SIG-M5 (cell line): ENCODE results near the gene SLC34A1.
"Not testable (repeated sequence)": the region's sequence is repeated elsewhere in the genome, so short reads cannot be mapped to it uniquely, and the experiment has no call there.

Experiments used
- DNase-seq: peaks from one replicate; lab custom pipeline; 2025; lab: John Stamatoyannopoulos, UW

The SLC34A1 gene

GRCh38 chr5:177410575-177410974 is 26.3 kb downstream of the SLC34A1 start:
- no peak for DNase-seq

- no peak for DNase-seq
These were observed 28.5 kb downstream of the SLC34A1 start for GRCh38 chr5:177412603-177413233.

GRCh38 chr5:177414481-177414880 is 30.2 kb downstream of the SLC34A1 start:
- DNase-seq: no peak

GRCh38 chr5:177417081-177417480 is 32.8 kb downstream of the SLC34A1 start:
- not testable (repeated sequence) for DNase-seq

GRCh38 chr5:177419046-177419445 is 34.8 kb downstream of the SLC34A1 start:
- no peak for DNase-seq

- not testable (repeated sequence) for DNase-seq
These were observed 36.2 kb downstream of the SLC34A1 start for GRCh38 chr5:177420472-177420871.

- no peak for DNase-seq
These were observed 37.0 kb downstream of the SLC34A1 start for GRCh38 chr5:177421062-177421798.

GRCh38 chr5:177423671-177424070 is 39.4 kb downstream of the SLC34A1 start:
- no peak for DNase-seq

- DNase-seq: no peak
These were observed 41.1 kb downstream of the SLC34A1 start for GRCh38 chr5:177425196-177425800.

- DNase-seq: peak; percentile 99
These were observed 41.7 kb downstream of the SLC34A1 start for GRCh38 chr5:177425801-177426565.

GRCh38 chr5:177426566-177427210 is 42.5 kb downstream of the SLC34A1 start, which contains the start of gene GRK6:
Gene GRK6, plus strand, starts transcription at chr5:177426676. Its CDS starts 170 bp downstream, at chr5:177426846.
- no peak for DNase-seq

- no peak for DNase-seq
These were observed 43.1 kb downstream of the SLC34A1 start for GRCh38 chr5:177427211-177427822.

GRCh38 chr5:177427919-177428573 is 43.8 kb downstream of the SLC34A1 start:
- no peak for DNase-seq

- no peak for DNase-seq
These were observed 44.5 kb downstream of the SLC34A1 start for GRCh38 chr5:177428574-177429217.

- DNase-seq: peak; percentile 92
These were observed 45.2 kb downstream of the SLC34A1 start for GRCh38 chr5:177429248-177430040.

GRCh38 chr5:177430140-177430951 is 46.1 kb downstream of the SLC34A1 start:
- no peak for DNase-seq

- DNase-seq: no peak
These were observed 46.7 kb downstream of the SLC34A1 start for GRCh38 chr5:177430972-177431316.

GRCh38 chr5:177431317-177432142 is 47.3 kb downstream of the SLC34A1 start:
- no peak for DNase-seq
